Liver (tissue), 9 donors: ENCODE results near the gene M1AP. TPM values are rescaled to one million over a fixed set of nuclear protein-coding genes. Genes with fewer than 3 reads are reported as not detected.

Source experiments
- DNase-seq: peaks from one replicate; pipeline ENCODE4 v3.0.0-alpha.2; 2017; ENCODE audit warnings: low spot score
- H3K27ac ChIP-seq, 2 donors: one replicate each; pipeline ENCODE4 v1.7.0; 2013; ENCODE audit warnings: inconsistent platforms in 2 of 2, low read length in 2 of 2, control low read depth in 1 of 2, low read depth in 1 of 2, mild to moderate bottlenecking in 1 of 2
- H3K27me3 ChIP-seq, 4 donors: one replicate each; pipeline versions ENCODE4 v1.6.1 to v1.7.0; 2013; ENCODE audit warnings: low read length in 3 of 4, inconsistent platforms in 1 of 4, mild to moderate bottlenecking in 1 of 4, moderate library complexity in 1 of 4; ENCODE audit not compliant: control insufficient read depth in 4 of 4, insufficient read depth in 4 of 4
- H3K36me3 ChIP-seq, 4 donors: one replicate each; pipeline versions ENCODE4 v1.6.1 to v1.7.0; 2013; ENCODE audit warnings: low read length in 3 of 4, mild to moderate bottlenecking in 3 of 4, low read depth in 1 of 4, moderate library complexity in 1 of 4; ENCODE audit not compliant: control insufficient read depth in 4 of 4, insufficient read depth in 3 of 4
- H3K4me1 ChIP-seq, 4 donors: one replicate each; pipeline versions ENCODE4 v1.6.1 to v1.7.0; 2013; ENCODE audit warnings: low read length in 3 of 4, mild to moderate bottlenecking in 3 of 4, moderate library complexity in 1 of 4; ENCODE audit not compliant: control insufficient read depth in 4 of 4, insufficient read depth in 4 of 4
- H3K4me3 ChIP-seq, 3 donors: one replicate each; pipeline versions ENCODE4 v1.6.1 to v1.7.0; 2013; ENCODE audit warnings: low read length in 3 of 3, control low read depth in 1 of 3, low read depth in 1 of 3, mild to moderate bottlenecking in 1 of 3
- H3K9ac ChIP-seq, 2 donors: one replicate each; pipeline ENCODE4 v1.7.0; 2013; ENCODE audit warnings: low read length in 2 of 2, mild to moderate bottlenecking in 2 of 2, moderate library complexity in 2 of 2, control low read depth in 1 of 2, low read depth in 1 of 2
- H3K9me3 ChIP-seq, 4 donors: one replicate each; pipeline versions ENCODE4 v1.6.1 to v1.7.0; 2013; ENCODE audit warnings: low read length in 3 of 4; ENCODE audit not compliant: control insufficient read depth in 4 of 4
- ATF3 ChIP-seq: IDR thresholded peaks from 2 replicates; pipeline ENCODE4 v1.6.1; 2016; ENCODE audit warnings: antibody characterized with exemption
- CTCF ChIP-seq: fragments of 150-350 bp; IDR thresholded peaks from 2 replicates; pipeline ENCODE4 v1.5.1; 2017; ENCODE audit warnings: improper control_type of control experiment, low read depth, low read length; ENCODE audit not compliant: missing input control
- EGR1 ChIP-seq, 2 donors: IDR thresholded peaks; 2 replicates each; pipeline ENCODE4 v1.6.1; 2016 to 2018; ENCODE audit warnings: antibody characterized with exemption in 2 of 2, low read depth in 2 of 2
- FOXA1 ChIP-seq: IDR thresholded peaks from 2 replicates; pipeline ENCODE4 v1.6.1; 2016; ENCODE audit warnings: antibody characterized with exemption
- FOXA2 ChIP-seq: IDR thresholded peaks from 2 replicates; pipeline ENCODE4 v1.6.1; 2016; ENCODE audit warnings: antibody characterized with exemption
- GABPA ChIP-seq, 2 donors: IDR thresholded peaks in 1 of 2; conservative IDR thresholded peaks in 1 of 2; 2 replicates each; pipeline ENCODE4 v1.6.1; 2016; ENCODE audit warnings: antibody characterized with exemption in 2 of 2, mild to moderate bottlenecking in 1 of 2, moderate library complexity in 1 of 2
- HNF4A ChIP-seq, 2 donors: conservative IDR thresholded peaks; 2 replicates each; pipeline ENCODE4 v1.6.1; 2016; ENCODE audit warnings: antibody characterized with exemption in 2 of 2, mild to moderate bottlenecking in 2 of 2
- HNF4G ChIP-seq: IDR thresholded peaks from 2 replicates; pipeline ENCODE4 v1.6.1; 2016; ENCODE audit warnings: antibody characterized with exemption
- JUND ChIP-seq, 2 donors: IDR thresholded peaks; 2 replicates each; pipeline ENCODE4 v1.6.1; 2016; ENCODE audit warnings: antibody characterized with exemption in 2 of 2
- MAX ChIP-seq: IDR thresholded peaks from 2 replicates; pipeline ENCODE4 v1.6.1; 2016; ENCODE audit warnings: antibody characterized with exemption
- NR2F2 ChIP-seq: IDR thresholded peaks from 2 replicates; pipeline ENCODE4 v1.6.1; 2016; ENCODE audit warnings: antibody characterized with exemption
- RAD21 ChIP-seq, 2 donors: IDR thresholded peaks; 2 replicates each; pipeline ENCODE4 v1.6.1; 2016; ENCODE audit warnings: antibody characterized with exemption in 2 of 2, mild to moderate bottlenecking in 2 of 2
- REST ChIP-seq: IDR thresholded peaks from 2 replicates; pipeline ENCODE4 v1.6.1; 2016; ENCODE audit warnings: antibody characterized with exemption, mild to moderate bottlenecking
- RXRA ChIP-seq, 2 donors: IDR thresholded peaks; 2 replicates each; pipeline ENCODE4 v1.6.1; 2017 to 2018; ENCODE audit warnings: antibody characterized with exemption in 2 of 2, mild to moderate bottlenecking in 1 of 2
- SP1 ChIP-seq: IDR thresholded peaks from 2 replicates; pipeline ENCODE4 v1.6.1; 2018; ENCODE audit warnings: antibody characterized with exemption, mild to moderate bottlenecking
- TAF1 ChIP-seq: conservative IDR thresholded peaks from 2 replicates; pipeline ENCODE4 v1.6.1; 2016; ENCODE audit warnings: antibody characterized with exemption, mild to moderate bottlenecking
- YY1 ChIP-seq: IDR thresholded peaks from 2 replicates; pipeline ENCODE4 v1.6.1; 2016; ENCODE audit warnings: antibody characterized with exemption, mild to moderate bottlenecking
- ZBTB33 ChIP-seq: IDR thresholded peaks from 2 replicates; pipeline ENCODE4 v1.6.1; 2016; ENCODE audit warnings: antibody characterized with exemption
- WGBS: extraction: QIAGEN DNeasy Blood & Tissue Kit; methylation state at CpG from one replicate; pipeline ENCODE4 v1.1.7; 2013; 5-methylcytosine and 5-hydroxymethylcytosine counted together
- polyA plus RNA-seq, 2 donors: library from polyadenylated mRNA; stranded (reverse) in 1 of 2; unstranded in 1 of 2; fragments of 200-250 nt in 1 of 2; fragments of >200 nt in 1 of 2; fragmentation: Nextera tagmentation in 1 of 2; extraction: Ambion mirVana in 1 of 2; gene quantifications; one replicate each; pipeline versions ENCODE4 v1.2.1 to v1.2.3, GENCODE V29; 2013 to 2015
- total RNA-seq, 2 donors: library from RNA; depleted of rRNA; stranded (reverse); fragments of >200 nt; gene quantifications; one replicate each; pipeline ENCODE4 v1.2.3, GENCODE V29; 2014
- donor health status: healthy.
- donor health status: healthy.
- donor health status: healthy.
- donor health status: healthy.
- donor health status: healthy.

M1AP gene
- total and polyA plus RNA-seq, 4 donors = under 0.01 to 0.38 (median 0.08) TPM

- H3K4me1 ChIP-seq = no peaks in the 10 kb centered on the region
- no peak overlapping the region for H3K27ac ChIP-seq
- TF ChIP-seq SP1 (no peak), CTCF (no peak), EGR1 (IDR thresholded peaks at IDR 0.05; ENCODE audit: low read depth in 2 of 2) (no peak), GABPA (IDR thresholded peaks at IDR 0.05 in 1 of 2, conservative IDR thresholded peaks at IDR 0.05 in 1 of 2) (no peak), REST (no peak), FOXA1 (no peak), ZBTB33 (no peak), RXRA (IDR thresholded peaks at IDR 0.05) (no peak), RAD21 (IDR thresholded peaks at IDR 0.05) (no peak), MAX (no peak), ATF3 (no peak), TAF1 (no peak), YY1 (no peak), JUND (IDR thresholded peaks at IDR 0.05) (no peak), HNF4G (no peak), FOXA2 (no peak), HNF4A (conservative IDR thresholded peaks at IDR 0.05) (no peak), NR2F2 (no peak)
- H3K9me3 ChIP-seq = no peaks in the 10 kb centered on the region
- H3K4me3 ChIP-seq = no peak overlapping the region
- 81% methylated on average over 3 of the region's 3 CpGs for WGBS
- no peaks in the 10 kb centered on the region for H3K36me3 ChIP-seq
- no peak for DNase-seq
- H3K27me3 ChIP-seq = peaks cover 0 to 3% (median 0%) of the 10 kb centered on the region in 4 donors
- H3K9ac ChIP-seq = no peak overlapping the region
These were observed 75.8 kb downstream of the M1AP start for GRCh38 chr2:74572178-74572925.
